Measurements from ENCODE around the gene NOLC1.

Gene NOLC1

GRCh38 chr10:102135956-102136526 is 16.1 kb upstream of the NOLC1 start:
- DNase-seq (ENCODE audit: low read depth), result no peak
- no peak overlapping the region for H3K4me3 ChIP-seq (replicated peaks; ENCODE audit: low read depth, low read length)
- no peak for TF ChIP-seq CTCF (IDR thresholded peaks at IDR 0.05; ENCODE audit: low read length, missing control alignments)

GRCh38 chr10:102139281-102140110 is 12.7 kb upstream of the NOLC1 start:
- no peak for TF ChIP-seq CTCF (IDR thresholded peaks at IDR 0.05; ENCODE audit: low read length, missing control alignments)
- no peak overlapping the region for H3K4me3 ChIP-seq (replicated peaks; ENCODE audit: low read depth, low read length)
- no peak for DNase-seq (ENCODE audit: low read depth)

GRCh38 chr10:102140218-102140617 is 12.0 kb upstream of the NOLC1 start:
- DNase-seq (ENCODE audit: low read depth), result no peak
- no peak for TF ChIP-seq CTCF (IDR thresholded peaks at IDR 0.05; ENCODE audit: low read length, missing control alignments)
- H3K4me3 ChIP-seq (replicated peaks; ENCODE audit: low read depth, low read length), result no peak overlapping the region

- H3K4me3 ChIP-seq (replicated peaks; ENCODE audit: low read depth, low read length), result no peak overlapping the region
- no peak for TF ChIP-seq CTCF (IDR thresholded peaks at IDR 0.05; ENCODE audit: low read length, missing control alignments)
- DNase-seq (ENCODE audit: low read depth), result no peak
These were observed 11.2 kb upstream of the NOLC1 start for GRCh38 chr10:102140913-102141540.

- DNase-seq (ENCODE audit: low read depth), result no peak
- no peak for TF ChIP-seq CTCF (IDR thresholded peaks at IDR 0.05; ENCODE audit: low read length, missing control alignments)
- no peak overlapping the region for H3K4me3 ChIP-seq (replicated peaks; ENCODE audit: low read depth, low read length)
These were observed 10.5 kb upstream of the NOLC1 start for GRCh38 chr10:102141583-102142107.

GRCh38 chr10:102146971-102147428 is 5.2 kb upstream of the NOLC1 start:
- no peak for TF ChIP-seq CTCF (IDR thresholded peaks at IDR 0.05; ENCODE audit: low read length, missing control alignments)
- no peak for DNase-seq (ENCODE audit: low read depth)
- no peak overlapping the region for H3K4me3 ChIP-seq (replicated peaks; ENCODE audit: low read depth, low read length)
